HCT116 (cell line): Measurements from ENCODE around the gene TXNRD3. TPM values are rescaled to one million over a fixed set of nuclear protein-coding genes. Genes with fewer than 3 reads are reported as not detected.

ENCODE experiments used
- ATAC-seq: fragments of 200-7000 bp; cut with Tn5 transposase; 2 replicates; pipeline ENCODE4 v1.9.1; 2020; ENCODE audit warnings: mild to moderate bottlenecking, moderate library complexity
- BruUV-seq: library from RNA; stranded (reverse); fragments of 400-500 nt; replicated peaks from 2 replicates; lab custom pipeline; 2021; lab: Mats Ljungman, UMichigan
- CTCF ChIA-PET: fragments of 300-600 bp; sonication (Branson Sonifier 250); formaldehyde crosslinking; loops from one replicate; lab custom pipeline; 2021; ENCODE audit warnings: antibody characterized with exemption; lab: Charles Lee
- POLR2A ChIA-PET: fragments of 300-600, 350-600 bp; sonication (Branson Sonifier 250); formaldehyde crosslinking; loops from one replicate; lab custom pipeline; 2021; ENCODE audit warnings: antibody characterized with exemption; lab: Charles Lee
- RAD21 ChIA-PET, 2 experiments: fragments of 300-600 bp; sonication (Branson Sonifier 250); formaldehyde crosslinking; loops; one replicate each; lab custom pipeline; 2023; ENCODE audit warnings: low total read pairs in 2 of 2; ENCODE audit not compliant: uncharacterized antibody in 2 of 2, unreplicated experiment in 2 of 2, low non-redundant PET in 1 of 2; lab: Charles Lee
- DNase-seq: peaks from one replicate; pipeline ENCODE4 v3.0.0-alpha.2; 2010; ENCODE audit warnings: low read depth, low spot score
- H2AFZ ChIP-seq: fragments of 200-600 bp; shearing (Covaris generic), sonication (generic); 2 replicates; pipeline ENCODE4 v1.6.1; 2017; ENCODE audit warnings: low read depth, mixed run types, mixed read lengths, antibody characterized with exemption, low read length; ENCODE audit not compliant: poor library complexity, severe bottlenecking
- H3K27ac ChIP-seq: 2 replicates; pipeline ENCODE4 v1.5.1; 2012; ENCODE audit warnings: low read depth, low read length
- H3K27me3 ChIP-seq: fragments of 200-600 bp; sonication (generic); 2 replicates; pipeline ENCODE4 v1.6.1; 2016; ENCODE audit warnings: mixed run types, low read length, mixed read lengths; ENCODE audit not compliant: insufficient read depth
- H3K36me3 ChIP-seq, 2 experiments: fragments of 200-500 bp in 1 of 2; fragments of 200-600 bp in 1 of 2; sonication (Bioruptor generic) in 1 of 2; sonication (generic) in 1 of 2; 2 replicates each; pipeline versions ENCODE4 v1.5.1 to v1.6.1; 2014 to 2016; ENCODE audit warnings: low read length in 2 of 2, inconsistent platforms in 1 of 2, mixed read lengths in 1 of 2, mixed run types in 1 of 2; ENCODE audit not compliant: insufficient read depth in 2 of 2, control insufficient read depth in 1 of 2
- H3K4me1 ChIP-seq, 2 experiments: fragments of 200-600 bp in 1 of 2; sonication (generic) in 1 of 2; 2 replicates each; pipeline versions ENCODE4 v1.5.1 to v1.6.1; 2012 to 2017; ENCODE audit warnings: low read length in 2 of 2, inconsistent platforms in 1 of 2, mild to moderate bottlenecking in 1 of 2, mixed read lengths in 1 of 2, mixed run types in 1 of 2, moderate library complexity in 1 of 2; ENCODE audit not compliant: insufficient read depth in 2 of 2, control insufficient read depth in 1 of 2
- H3K4me2 ChIP-seq: fragments of 200-600 bp; sonication (generic); 2 replicates; pipeline ENCODE4 v1.6.1; 2017; ENCODE audit warnings: mixed run types, low read length, mixed read lengths
- H3K4me3 ChIP-seq, 2 experiments: fragments of 200-600 bp in 1 of 2; sonication (generic) in 1 of 2; replicated peaks in 1 of 2; 2 replicates each; pipeline ENCODE4 v1.5.1; 2011 to 2016; ENCODE audit warnings: low read length in 2 of 2, control low read depth in 1 of 2, low read depth in 1 of 2, mild to moderate bottlenecking in 1 of 2, mixed read lengths in 1 of 2, mixed run types in 1 of 2
- H3K79me2 ChIP-seq: fragments of 200-600 bp; sonication (generic); 2 replicates; pipeline ENCODE4 v1.6.1; 2017; ENCODE audit warnings: mild to moderate bottlenecking, mixed run types, low read length, moderate library complexity, mixed read lengths; ENCODE audit not compliant: insufficient read depth
- H3K9ac ChIP-seq: fragments of 200-600 bp; sonication (generic); 2 replicates; pipeline ENCODE4 v1.6.1; 2016; ENCODE audit warnings: low read length, mixed read lengths
- H3K9me2 ChIP-seq: fragments of 200-600 bp; sonication (generic), shearing (Covaris generic); 2 replicates; pipeline ENCODE4 v1.6.1; 2017; ENCODE audit warnings: mixed run types, mild to moderate bottlenecking, moderate library complexity; ENCODE audit not compliant: insufficient read depth
- H3K9me3 ChIP-seq, 2 experiments: fragments of 200-500 bp in 1 of 2; fragments of 200-600 bp in 1 of 2; sonication (Bioruptor generic) in 1 of 2; sonication (generic) in 1 of 2; 2 replicates each; pipeline ENCODE4 v1.6.1; 2014 to 2017; ENCODE audit warnings: low read length in 2 of 2, mixed read lengths in 2 of 2, inconsistent platforms in 1 of 2, low read depth in 1 of 2, mild to moderate bottlenecking in 1 of 2, mixed run types in 1 of 2, moderate library complexity in 1 of 2; ENCODE audit not compliant: control insufficient read depth in 1 of 2, insufficient read depth in 1 of 2
- H4K20me1 ChIP-seq: fragments of 200-600 bp; sonication (generic), shearing (Covaris generic); 2 replicates; pipeline ENCODE4 v1.6.1; 2017; ENCODE audit warnings: mixed run types, mild to moderate bottlenecking, moderate library complexity; ENCODE audit not compliant: insufficient read depth
- CEBPB ChIP-seq: IDR thresholded peaks from 2 replicates; pipeline ENCODE4 v1.6.1; 2012; ENCODE audit warnings: low read depth
- EZH2phosphoT487 ChIP-seq: fragments of 200-600 bp; IDR thresholded peaks from 2 replicates; pipeline ENCODE4 v1.6.1; 2018; ENCODE audit warnings: antibody characterized with exemption, borderline replicate concordance
- RAD21 ChIP-seq: IDR thresholded peaks from 2 replicates; pipeline ENCODE4 v1.6.1; 2012; ENCODE audit warnings: low read depth, mild to moderate bottlenecking
- SIN3A ChIP-seq: IDR thresholded peaks from 2 replicates; pipeline ENCODE4 v1.6.1; 2012; ENCODE audit warnings: low read depth
- SRF ChIP-seq: IDR thresholded peaks from 2 replicates; pipeline ENCODE4 v1.6.1; 2012; ENCODE audit warnings: low read depth
- TCF7L2 ChIP-seq: IDR thresholded peaks from 2 replicates; pipeline ENCODE4 v1.7.0; 2011; ENCODE audit warnings: borderline replicate concordance, inconsistent platforms; ENCODE audit not compliant: insufficient read depth, insufficient read length; ENCODE audit errors: extremely low read depth
- YY1 ChIP-seq: IDR thresholded peaks from 2 replicates; pipeline ENCODE4 v1.6.1; 2011; ENCODE audit warnings: low read length, low read depth, moderate library complexity, mild to moderate bottlenecking; ENCODE audit not compliant: insufficient replicate concordance; ENCODE audit errors: extremely low read depth
- ZFX ChIP-seq: fragments of 450-650 bp; IDR thresholded peaks from 2 replicates; pipeline ENCODE4 v1.6.1; 2017
- intact Hi-C: fragments of 100-400 bp; cut with micrococcal nuclease; formaldehyde crosslinking; loops from 2 replicates; pipeline ENCODE4 v1.10.0; 2022
- total RNA-seq: library from RNA; stranded (reverse); gene quantifications from one replicate; pipeline ENCODE4 v1.2.1, GENCODE V29; 2021; ENCODE audit not compliant: unreplicated experiment
- TF ChIP-seq, protein P1 (sequence below): IDR thresholded peaks from 2 replicates; pipeline ENCODE4 v1.6.1; 2012; ENCODE audit warnings: low read depth
- TF ChIP-seq, protein P2 (sequence below): IDR thresholded peaks from 2 replicates; pipeline ENCODE4 v1.6.1; 2011; ENCODE audit warnings: mild to moderate bottlenecking, low read length, moderate library complexity; ENCODE audit not compliant: insufficient replicate concordance; ENCODE audit errors: extremely low read depth
- TF ChIP-seq, protein P3 (sequence below), 3 experiments: fragments of 200-600 bp in 1 of 3; sonication (generic) in 1 of 3; IDR thresholded peaks in 2 of 3; conservative IDR thresholded peaks in 1 of 3; 2 replicates each; pipeline ENCODE4 v1.5.1; 2012 to 2017; ENCODE audit warnings: low read depth in 2 of 3, low read length in 2 of 3, antibody characterized with exemption in 1 of 3, borderline replicate concordance in 1 of 3, control low read depth in 1 of 3, mild to moderate bottlenecking in 1 of 3, mixed read lengths in 1 of 3, mixed run types in 1 of 3, moderate library complexity in 1 of 3; ENCODE audit not compliant: insufficient read depth in 1 of 3

TXNRD3 gene
- total RNA-seq, 1 experiment from 2014 or later = 19.3 TPM

DNA sequence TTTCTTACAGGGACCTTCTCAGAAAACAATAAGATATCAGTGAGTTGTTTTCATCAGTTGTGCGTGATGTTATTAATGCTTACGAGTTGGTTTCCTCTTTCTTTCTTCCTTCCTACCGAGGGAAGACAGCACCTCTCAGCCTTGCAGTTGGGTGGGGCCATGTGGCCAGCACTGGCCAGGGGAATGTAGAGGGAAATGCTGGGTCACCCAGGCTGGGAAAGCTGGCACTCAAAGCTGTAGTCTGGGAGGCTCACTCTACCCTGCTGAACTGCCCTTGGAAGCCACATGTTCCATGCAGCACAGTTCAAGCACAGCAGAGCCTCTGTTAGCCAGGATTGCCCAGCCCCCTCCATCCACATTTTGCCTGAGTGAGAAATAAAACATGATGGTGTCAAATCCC, 39.0 kb upstream of the TXNRD3 start (continued):
- TF ChIP-seq, protein P1, sequence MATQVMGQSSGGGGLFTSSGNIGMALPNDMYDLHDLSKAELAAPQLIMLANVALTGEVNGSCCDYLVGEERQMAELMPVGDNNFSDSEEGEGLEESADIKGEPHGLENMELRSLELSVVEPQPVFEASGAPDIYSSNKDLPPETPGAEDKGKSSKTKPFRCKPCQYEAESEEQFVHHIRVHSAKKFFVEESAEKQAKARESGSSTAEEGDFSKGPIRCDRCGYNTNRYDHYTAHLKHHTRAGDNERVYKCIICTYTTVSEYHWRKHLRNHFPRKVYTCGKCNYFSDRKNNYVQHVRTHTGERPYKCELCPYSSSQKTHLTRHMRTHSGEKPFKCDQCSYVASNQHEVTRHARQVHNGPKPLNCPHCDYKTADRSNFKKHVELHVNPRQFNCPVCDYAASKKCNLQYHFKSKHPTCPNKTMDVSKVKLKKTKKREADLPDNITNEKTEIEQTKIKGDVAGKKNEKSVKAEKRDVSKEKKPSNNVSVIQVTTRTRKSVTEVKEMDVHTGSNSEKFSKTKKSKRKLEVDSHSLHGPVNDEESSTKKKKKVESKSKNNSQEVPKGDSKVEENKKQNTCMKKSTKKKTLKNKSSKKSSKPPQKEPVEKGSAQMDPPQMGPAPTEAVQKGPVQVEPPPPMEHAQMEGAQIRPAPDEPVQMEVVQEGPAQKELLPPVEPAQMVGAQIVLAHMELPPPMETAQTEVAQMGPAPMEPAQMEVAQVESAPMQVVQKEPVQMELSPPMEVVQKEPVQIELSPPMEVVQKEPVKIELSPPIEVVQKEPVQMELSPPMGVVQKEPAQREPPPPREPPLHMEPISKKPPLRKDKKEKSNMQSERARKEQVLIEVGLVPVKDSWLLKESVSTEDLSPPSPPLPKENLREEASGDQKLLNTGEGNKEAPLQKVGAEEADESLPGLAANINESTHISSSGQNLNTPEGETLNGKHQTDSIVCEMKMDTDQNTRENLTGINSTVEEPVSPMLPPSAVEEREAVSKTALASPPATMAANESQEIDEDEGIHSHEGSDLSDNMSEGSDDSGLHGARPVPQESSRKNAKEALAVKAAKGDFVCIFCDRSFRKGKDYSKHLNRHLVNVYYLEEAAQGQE = no peak
- no peak for TF ChIP-seq RAD21
- TF ChIP-seq TCF7L2 = no peak

DNA sequence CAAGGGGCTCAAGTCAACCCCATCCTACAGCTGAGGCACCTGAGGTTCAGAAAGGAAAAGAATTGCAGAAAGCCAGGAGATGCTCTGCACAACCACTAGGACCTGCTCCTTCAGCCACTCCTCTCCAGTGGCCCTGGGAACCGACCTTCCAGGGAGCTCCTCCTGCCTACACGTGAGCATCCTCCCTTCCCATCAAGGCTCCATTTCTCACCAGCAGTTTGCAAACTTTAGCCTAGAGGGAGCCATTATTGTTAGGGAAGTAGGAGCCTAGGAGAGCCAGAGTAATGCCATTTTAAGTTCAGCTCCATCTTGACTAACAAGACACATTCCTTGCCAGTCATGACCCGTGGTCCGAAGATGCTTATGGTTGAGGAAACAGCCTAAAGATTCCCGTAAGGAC, 37.9 kb upstream of the TXNRD3 start:
- H3K9me2 ChIP-seq = no peaks in the 10 kb centered on the region
- no peak overlapping the region for H3K4me3 ChIP-seq
- intact Hi-C loops = no loop called here
- no peak overlapping the region for H2AFZ ChIP-seq
- H3K4me1 ChIP-seq = no peaks in the 10 kb centered on the region
- no peak for DNase-seq
- ChIA-PET RAD21 (no interaction called here), POLR2A (no interaction called here), CTCF (no interaction called here)
- no TSS peak for BruUV-seq
- H3K9ac ChIP-seq = no peak overlapping the region
- no peaks in the 10 kb centered on the region for H3K79me2 ChIP-seq
- H3K4me2 ChIP-seq = no peak overlapping the region
- no peaks in the 10 kb centered on the region for H4K20me1 ChIP-seq
- H3K27me3 ChIP-seq = no peaks in the 10 kb centered on the region; the same call in 1 of the 2 replicates
- peak; percentile 58 for ATAC-seq
- TF ChIP-seq, protein P2, sequence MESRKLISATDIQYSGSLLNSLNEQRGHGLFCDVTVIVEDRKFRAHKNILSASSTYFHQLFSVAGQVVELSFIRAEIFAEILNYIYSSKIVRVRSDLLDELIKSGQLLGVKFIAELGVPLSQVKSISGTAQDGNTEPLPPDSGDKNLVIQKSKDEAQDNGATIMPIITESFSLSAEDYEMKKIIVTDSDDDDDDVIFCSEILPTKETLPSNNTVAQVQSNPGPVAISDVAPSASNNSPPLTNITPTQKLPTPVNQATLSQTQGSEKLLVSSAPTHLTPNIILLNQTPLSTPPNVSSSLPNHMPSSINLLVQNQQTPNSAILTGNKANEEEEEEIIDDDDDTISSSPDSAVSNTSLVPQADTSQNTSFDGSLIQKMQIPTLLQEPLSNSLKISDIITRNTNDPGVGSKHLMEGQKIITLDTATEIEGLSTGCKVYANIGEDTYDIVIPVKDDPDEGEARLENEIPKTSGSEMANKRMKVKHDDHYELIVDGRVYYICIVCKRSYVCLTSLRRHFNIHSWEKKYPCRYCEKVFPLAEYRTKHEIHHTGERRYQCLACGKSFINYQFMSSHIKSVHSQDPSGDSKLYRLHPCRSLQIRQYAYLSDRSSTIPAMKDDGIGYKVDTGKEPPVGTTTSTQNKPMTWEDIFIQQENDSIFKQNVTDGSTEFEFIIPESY = no peak
- no peak for TF ChIP-seq CEBPB
- no peak for TF ChIP-seq ZFX
- TF ChIP-seq SRF = no peak
- TF ChIP-seq YY1 = no peak
- TF ChIP-seq EZH2phosphoT487 = no peak
- TF ChIP-seq SIN3A = no peak
- TF ChIP-seq, protein P3, sequence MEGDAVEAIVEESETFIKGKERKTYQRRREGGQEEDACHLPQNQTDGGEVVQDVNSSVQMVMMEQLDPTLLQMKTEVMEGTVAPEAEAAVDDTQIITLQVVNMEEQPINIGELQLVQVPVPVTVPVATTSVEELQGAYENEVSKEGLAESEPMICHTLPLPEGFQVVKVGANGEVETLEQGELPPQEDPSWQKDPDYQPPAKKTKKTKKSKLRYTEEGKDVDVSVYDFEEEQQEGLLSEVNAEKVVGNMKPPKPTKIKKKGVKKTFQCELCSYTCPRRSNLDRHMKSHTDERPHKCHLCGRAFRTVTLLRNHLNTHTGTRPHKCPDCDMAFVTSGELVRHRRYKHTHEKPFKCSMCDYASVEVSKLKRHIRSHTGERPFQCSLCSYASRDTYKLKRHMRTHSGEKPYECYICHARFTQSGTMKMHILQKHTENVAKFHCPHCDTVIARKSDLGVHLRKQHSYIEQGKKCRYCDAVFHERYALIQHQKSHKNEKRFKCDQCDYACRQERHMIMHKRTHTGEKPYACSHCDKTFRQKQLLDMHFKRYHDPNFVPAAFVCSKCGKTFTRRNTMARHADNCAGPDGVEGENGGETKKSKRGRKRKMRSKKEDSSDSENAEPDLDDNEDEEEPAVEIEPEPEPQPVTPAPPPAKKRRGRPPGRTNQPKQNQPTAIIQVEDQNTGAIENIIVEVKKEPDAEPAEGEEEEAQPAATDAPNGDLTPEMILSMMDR (IDR thresholded peaks at IDR 0.05 in 2 of 3, conservative IDR thresholded peaks at IDR 0.05 in 1 of 3; ENCODE audit: borderline replicate concordance in 1 of 3, insufficient read depth in 1 of 3, low read depth in 2 of 3, low read length in 2 of 3) = no peak
- TF ChIP-seq, all 23 proteins: peak for 0
- Histone ChIP-seq H3K27ac (no peak overlapping the region), H3K9me3 (no peaks in the 10 kb centered on the region), H3K36me3 (no peaks in the 10 kb centered on the region)
